K562 (cell line): ENCODE measurements around the gene KEL. TPM values are rescaled to one million over a fixed set of nuclear protein-coding genes. Genes with fewer than 3 reads are reported as not detected.
A peak's percentile ranks its signal among the peaks of the same experiment; 100 is the strongest.

ENCODE experiments used
- DIDO1 ChIP-seq: fragments of 450-650 bp; IDR thresholded peaks from 2 replicates; pipeline ENCODE4 v1.6.1; 2016; ENCODE audit warnings: low read depth, missing biosample characterization, missing genetic modification characterization
- FOXK1 ChIP-seq: sonication (generic); formaldehyde crosslinking; IDR thresholded peaks from 2 replicates; pipeline ENCODE4 v1.8.0; 2022; ENCODE audit warnings: missing genetic modification reagents, mild to moderate bottlenecking, borderline replicate concordance
- GABPA ChIP-seq: fragments of 200-800 bp; sonication (Bioruptor generic); conservative IDR thresholded peaks from 2 replicates; pipeline ENCODE4 v1.6.1; 2016; ENCODE audit warnings: low read depth, missing genetic modification characterization, missing compliant biosample characterization
- HNRNPH1 ChIP-seq: fragments of 200-400 bp; formaldehyde crosslinking; optimal IDR thresholded peaks from 2 replicates; pipeline ENCODE3; 2017; ENCODE audit warnings: low read depth, mild to moderate bottlenecking, low read length, moderate library complexity
- NUFIP1 ChIP-seq: fragments of 450-650 bp; IDR thresholded peaks from 2 replicates; pipeline ENCODE4 v1.6.1; 2018; ENCODE audit not compliant: partially characterized antibody
- PBX2 ChIP-seq, 2 experiments: IDR thresholded peaks in 1 of 2; conservative IDR thresholded peaks in 1 of 2; 2 replicates each; pipeline ENCODE4 v1.6.1; 2016; ENCODE audit warnings: low read depth in 2 of 2, mild to moderate bottlenecking in 1 of 2, missing compliant biosample characterization in 1 of 2, missing genetic modification characterization in 1 of 2, moderate library complexity in 1 of 2
- RFX7 ChIP-seq: fragments of 250-450 bp; sonication (Bioruptor Pico); IDR thresholded peaks from 2 replicates; pipeline ENCODE4 v1.5.1; 2021; ENCODE audit warnings: mild to moderate bottlenecking
- SAFB ChIP-seq: fragments of 200-400 bp; formaldehyde crosslinking; IDR thresholded peaks from 2 replicates; pipeline ENCODE4 v1.6.1; 2017; ENCODE audit warnings: low read depth, low read length, borderline replicate concordance
- SMAD2 ChIP-seq: fragments of 150-350 bp; IDR thresholded peaks from 2 replicates; pipeline ENCODE4 v1.6.1; 2014; ENCODE audit warnings: low read depth, mild to moderate bottlenecking, low read length
- TEAD1 ChIP-seq, 2 experiments: fragments of 450-650 bp in 1 of 2; sonication (generic) in 1 of 2; formaldehyde crosslinking; IDR thresholded peaks; 2 replicates each; pipeline versions ENCODE4 v1.4.0 to v1.8.0; 2020 to 2022; ENCODE audit warnings: mild to moderate bottlenecking in 2 of 2, missing genetic modification reagents in 1 of 2
- TEAD4 ChIP-seq, 2 experiments: sonication (generic) in 1 of 2; formaldehyde crosslinking in 1 of 2; IDR thresholded peaks; 2 replicates each; pipeline versions ENCODE4 v1.6.1 to v1.8.0; 2012 to 2022; ENCODE audit warnings: borderline replicate concordance in 1 of 2, inconsistent platforms in 1 of 2, low read length in 1 of 2, mild to moderate bottlenecking in 1 of 2, missing genetic modification reagents in 1 of 2
- TGIF2 ChIP-seq: sonication (generic); formaldehyde crosslinking; IDR thresholded peaks from 2 replicates; pipeline ENCODE4 v1.8.1; 2022; ENCODE audit warnings: mild to moderate bottlenecking, missing genetic modification reagents, moderate library complexity
- U2AF2 ChIP-seq: fragments of 200-400 bp; formaldehyde crosslinking; optimal IDR thresholded peaks from 2 replicates; pipeline ENCODE3; 2017; ENCODE audit warnings: low read depth, mild to moderate bottlenecking, low read length
- ZBED1 ChIP-seq: IDR thresholded peaks from 2 replicates; pipeline ENCODE4 v1.6.1; 2014
- ZNF644 ChIP-seq: fragments of 200-800 bp; sonication (Bioruptor generic); IDR thresholded peaks from 2 replicates; pipeline ENCODE4 v1.6.1; 2016; ENCODE audit warnings: low read depth, missing genetic modification characterization, missing compliant biosample characterization
- polyA plus RNA-seq, 8 experiments: library from polyadenylated mRNA; depleted of rRNA in 4 of 8; stranded (reverse) in 5 of 8; unstranded in 3 of 8; fragments of >200 nt; fragmentation: Nextera tagmentation in 2 of 8; fragmentation: Illumina TruSeq in 1 of 8; extraction: Ambion mirVana in 2 of 8; extraction: Trizol in 1 of 8; gene quantifications; 2 replicates each; pipeline versions ENCODE4 v1.2.1 to v1.2.3, GENCODE V29; 2011 to 2014; ENCODE audit warnings: inconsistent platforms in 1 of 8, missing spikeins in 1 of 8
- total RNA-seq, 7 experiments: library from RNA; depleted of rRNA in 6 of 7; stranded (reverse); fragments of >200 nt in 6 of 7; fragmentation: Illumina TruSeq in 2 of 7; extraction: Trizol in 2 of 7; gene quantifications; 2 replicates each; pipeline versions ENCODE4 v1.2.1 to v1.2.3, GENCODE V29; 2011 to 2021; ENCODE audit warnings: low replicate concordance in 1 of 7
- TF ChIP-seq, protein P1 (sequence below): fragments of 250-450 bp; sonication (Bioruptor Pico); IDR thresholded peaks from 2 replicates; pipeline ENCODE4 v1.5.0; 2020; ENCODE audit warnings: mild to moderate bottlenecking, borderline replicate concordance
- TF ChIP-seq, protein P2 (sequence below), 2 experiments: IDR thresholded peaks; 2 replicates each; pipeline ENCODE4 v1.6.1; 2012; ENCODE audit warnings: improper control_type of control experiment in 2 of 2, low read depth in 2 of 2, low read length in 2 of 2, borderline replicate concordance in 1 of 2
- TF ChIP-seq, protein P3 (sequence below): fragments of 450-650 bp; IDR thresholded peaks from 2 replicates; pipeline ENCODE4 v1.6.1; 2016

Gene KEL
- total and polyA plus RNA-seq, 9 of the 15 experiments (the other 6 are each of a cell fraction or from before 2014, with no cell fraction given) = 9.0 to 47.4 (median 22.2) TPM

DNA sequence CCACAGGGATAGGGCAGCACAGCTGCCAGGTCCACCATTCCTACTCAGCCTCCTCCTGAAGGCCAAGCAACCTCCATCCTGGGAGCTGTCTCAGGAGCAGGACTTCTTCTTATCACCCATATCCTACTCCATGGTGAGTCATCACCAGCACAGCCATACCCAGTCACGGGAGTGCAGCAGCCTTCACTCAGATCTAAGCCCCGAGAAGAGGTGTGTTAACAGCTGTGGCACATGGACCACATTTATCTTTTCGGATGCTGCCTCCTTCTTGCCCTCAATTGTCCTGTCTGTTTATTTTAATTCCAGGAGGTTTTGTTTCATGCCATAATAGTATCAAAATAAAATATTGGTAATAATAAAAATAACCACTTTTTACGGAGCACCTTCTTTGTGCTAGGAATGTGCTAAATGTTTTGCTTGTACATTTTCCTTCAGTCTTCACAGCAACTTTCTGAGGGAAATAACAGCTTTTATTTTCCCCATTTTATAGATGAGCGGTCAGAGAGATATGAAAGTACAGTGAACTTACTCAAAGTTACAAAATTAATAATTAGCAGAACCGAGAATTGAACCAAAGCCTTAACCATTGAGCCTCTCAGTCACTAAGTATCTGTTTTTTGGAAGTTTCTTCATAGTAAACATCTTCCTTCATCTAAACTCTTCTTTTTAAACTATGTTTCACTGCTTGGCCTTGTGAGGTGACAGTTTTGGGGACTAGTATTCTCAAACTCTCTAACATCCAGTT, 2.5 kb upstream of the KEL start (continued):
- TF ChIP-seq PBX2 (CRISPR knock-in tag; IDR thresholded peaks at IDR 0.05; ENCODE audit: low read depth) = no peak
- peak; percentile 51; the same call in 1 of the 2 replicates for TF ChIP-seq PBX2 (tag; conservative IDR thresholded peaks at IDR 0.05; ENCODE audit: low read depth)
- TF ChIP-seq RFX7 (CRISPR knock-in tag) = no peak
- TF ChIP-seq, protein P1, sequence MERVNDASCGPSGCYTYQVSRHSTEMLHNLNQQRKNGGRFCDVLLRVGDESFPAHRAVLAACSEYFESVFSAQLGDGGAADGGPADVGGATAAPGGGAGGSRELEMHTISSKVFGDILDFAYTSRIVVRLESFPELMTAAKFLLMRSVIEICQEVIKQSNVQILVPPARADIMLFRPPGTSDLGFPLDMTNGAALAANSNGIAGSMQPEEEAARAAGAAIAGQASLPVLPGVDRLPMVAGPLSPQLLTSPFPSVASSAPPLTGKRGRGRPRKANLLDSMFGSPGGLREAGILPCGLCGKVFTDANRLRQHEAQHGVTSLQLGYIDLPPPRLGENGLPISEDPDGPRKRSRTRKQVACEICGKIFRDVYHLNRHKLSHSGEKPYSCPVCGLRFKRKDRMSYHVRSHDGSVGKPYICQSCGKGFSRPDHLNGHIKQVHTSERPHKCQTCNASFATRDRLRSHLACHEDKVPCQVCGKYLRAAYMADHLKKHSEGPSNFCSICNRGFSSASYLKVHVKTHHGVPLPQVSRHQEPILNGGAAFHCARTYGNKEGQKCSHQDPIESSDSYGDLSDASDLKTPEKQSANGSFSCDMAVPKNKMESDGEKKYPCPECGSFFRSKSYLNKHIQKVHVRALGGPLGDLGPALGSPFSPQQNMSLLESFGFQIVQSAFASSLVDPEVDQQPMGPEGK = no peak
- no peak for TF ChIP-seq GABPA (tag)
- TF ChIP-seq FOXK1 = no peak
- TF ChIP-seq HNRNPH1 = no peak
- no peak for TF ChIP-seq TGIF2 (CRISPR knock-in tag)
- no peak for TF ChIP-seq SMAD2
- TF ChIP-seq TEAD4 (IDR thresholded peaks at IDR 0.05; ENCODE audit: low read length) = peak; percentile 52
- TF ChIP-seq TEAD4 (CRISPR knock-in tag; IDR thresholded peaks at IDR 0.05; ENCODE audit: borderline replicate concordance) = no peak
- TF ChIP-seq TEAD1 (CRISPR knock-in tag; IDR thresholded peaks at IDR 0.05) = peak in 1 of 2 experiments; percentile 6; a peak in 1 of 4 replicates
- TF ChIP-seq DIDO1 (tag) = peak; percentile 18; the same call in 1 of the 2 replicates
- TF ChIP-seq, protein P2, sequence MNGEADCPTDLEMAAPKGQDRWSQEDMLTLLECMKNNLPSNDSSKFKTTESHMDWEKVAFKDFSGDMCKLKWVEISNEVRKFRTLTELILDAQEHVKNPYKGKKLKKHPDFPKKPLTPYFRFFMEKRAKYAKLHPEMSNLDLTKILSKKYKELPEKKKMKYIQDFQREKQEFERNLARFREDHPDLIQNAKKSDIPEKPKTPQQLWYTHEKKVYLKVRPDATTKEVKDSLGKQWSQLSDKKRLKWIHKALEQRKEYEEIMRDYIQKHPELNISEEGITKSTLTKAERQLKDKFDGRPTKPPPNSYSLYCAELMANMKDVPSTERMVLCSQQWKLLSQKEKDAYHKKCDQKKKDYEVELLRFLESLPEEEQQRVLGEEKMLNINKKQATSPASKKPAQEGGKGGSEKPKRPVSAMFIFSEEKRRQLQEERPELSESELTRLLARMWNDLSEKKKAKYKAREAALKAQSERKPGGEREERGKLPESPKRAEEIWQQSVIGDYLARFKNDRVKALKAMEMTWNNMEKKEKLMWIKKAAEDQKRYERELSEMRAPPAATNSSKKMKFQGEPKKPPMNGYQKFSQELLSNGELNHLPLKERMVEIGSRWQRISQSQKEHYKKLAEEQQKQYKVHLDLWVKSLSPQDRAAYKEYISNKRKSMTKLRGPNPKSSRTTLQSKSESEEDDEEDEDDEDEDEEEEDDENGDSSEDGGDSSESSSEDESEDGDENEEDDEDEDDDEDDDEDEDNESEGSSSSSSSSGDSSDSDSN (IDR thresholded peaks at IDR 0.05; ENCODE audit: borderline replicate concordance in 1 of 2, low read depth in 2 of 2, low read length in 2 of 2) = no peak
- TF ChIP-seq NUFIP1 = no peak
- TF ChIP-seq, protein P3, sequence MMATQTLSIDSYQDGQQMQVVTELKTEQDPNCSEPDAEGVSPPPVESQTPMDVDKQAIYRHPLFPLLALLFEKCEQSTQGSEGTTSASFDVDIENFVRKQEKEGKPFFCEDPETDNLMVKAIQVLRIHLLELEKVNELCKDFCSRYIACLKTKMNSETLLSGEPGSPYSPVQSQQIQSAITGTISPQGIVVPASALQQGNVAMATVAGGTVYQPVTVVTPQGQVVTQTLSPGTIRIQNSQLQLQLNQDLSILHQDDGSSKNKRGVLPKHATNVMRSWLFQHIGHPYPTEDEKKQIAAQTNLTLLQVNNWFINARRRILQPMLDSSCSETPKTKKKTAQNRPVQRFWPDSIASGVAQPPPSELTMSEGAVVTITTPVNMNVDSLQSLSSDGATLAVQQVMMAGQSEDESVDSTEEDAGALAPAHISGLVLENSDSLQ = peak; percentile 68
- no peak for TF ChIP-seq ZNF644
- TF ChIP-seq ZBED1 = no peak
- TF ChIP-seq SAFB = no peak
- no peak for TF ChIP-seq U2AF2
